PFSK-1 (cell line): Measurements from ENCODE around the gene EOGT.

Experiments
- POLR2AphosphoS5 ChIP-seq: IDR thresholded peaks from 2 replicates; pipeline ENCODE4 v1.6.1; 2012; ENCODE audit warnings: low read depth, mild to moderate bottlenecking, control low read depth, low read length, moderate library complexity
- REST ChIP-seq, 2 experiments: IDR thresholded peaks; 2 replicates each; pipeline versions ENCODE4 v1.6.1 to v1.8.0; 2011 to 2012; ENCODE audit warnings: low read depth in 2 of 2, low read length in 2 of 2, control low read depth in 1 of 2, inconsistent platforms in 1 of 2, mild to moderate bottlenecking in 1 of 2, moderate library complexity in 1 of 2; ENCODE audit not compliant: insufficient read depth in 1 of 2
- TAF1 ChIP-seq: IDR thresholded peaks from 2 replicates; pipeline ENCODE4 v1.6.1; 2012; ENCODE audit warnings: low read length, control low read depth, borderline replicate concordance; ENCODE audit not compliant: insufficient read depth

GRCh38 chr3:69012800-69013252 is 658 bp downstream of the EOGT start:
- TF ChIP-seq TAF1 (no peak), REST (IDR thresholded peaks at IDR 0.05; ENCODE audit: insufficient read depth in 1 of 2, low read depth in 2 of 2, low read length in 2 of 2) (no peak), POLR2AphosphoS5 (no peak)
